Right atrium auricular region (tissue), 2 donors: ENCODE results near the gene MAD2L2. TPM values are rescaled to one million over a fixed set of nuclear protein-coding genes. Genes with fewer than 3 reads are reported as not detected.
A peak's percentile ranks its signal among the peaks of the same experiment; 100 is the strongest.

Source experiments
- DNase-seq: peaks from one replicate; pipeline ENCODE4 v3.0.0-alpha.2; 2019; ENCODE audit warnings: low spot score
- H3K27ac ChIP-seq, 2 donors: fragments of 200-600 bp; sonication (generic); 1 replicate in 1 of 2; 2 replicates in 1 of 2; pipeline ENCODE4 v1.5.1; 2016 to 2019
- H3K27me3 ChIP-seq, 2 donors: fragments of 200-600 bp; sonication (generic); one replicate each; pipeline versions ENCODE4 v1.5.1 to v1.6.0; 2017 to 2019
- H3K36me3 ChIP-seq: fragments of 200-600 bp; sonication (generic); one replicate; pipeline ENCODE4 v1.5.1; 2016
- H3K4me1 ChIP-seq, 2 donors: fragments of 200-600 bp; sonication (generic); one replicate each; pipeline versions ENCODE4 v1.5.1 to v1.6.0; 2017 to 2019
- H3K4me3 ChIP-seq, 2 donors: fragments of 200-600 bp; sonication (generic); 1 replicate in 1 of 2; 2 replicates in 1 of 2; pipeline ENCODE4 v1.5.1; 2017 to 2019; ENCODE audit warnings: mild to moderate bottlenecking in 1 of 2, moderate library complexity in 1 of 2
- H3K9me3 ChIP-seq, 2 donors: fragments of 200-600 bp; sonication (generic); one replicate each; pipeline ENCODE4 v1.5.1; 2019
- CTCF ChIP-seq, 2 donors: fragments of 200-600 bp; sonication (generic); IDR thresholded peaks; one replicate each; pipeline ENCODE4 v1.5.1; 2019; ENCODE audit warnings: antibody characterized with exemption in 2 of 2
- total RNA-seq, 2 donors: library from RNA; depleted of rRNA; stranded (reverse); fragments of >200 nt; gene quantifications; one replicate each; pipeline ENCODE4 v1.1.0, GENCODE V29; 2016

The MAD2L2 gene
- total RNA-seq, 2 donors from 2014 or later: 18.7 to 31.1 TPM

DNA sequence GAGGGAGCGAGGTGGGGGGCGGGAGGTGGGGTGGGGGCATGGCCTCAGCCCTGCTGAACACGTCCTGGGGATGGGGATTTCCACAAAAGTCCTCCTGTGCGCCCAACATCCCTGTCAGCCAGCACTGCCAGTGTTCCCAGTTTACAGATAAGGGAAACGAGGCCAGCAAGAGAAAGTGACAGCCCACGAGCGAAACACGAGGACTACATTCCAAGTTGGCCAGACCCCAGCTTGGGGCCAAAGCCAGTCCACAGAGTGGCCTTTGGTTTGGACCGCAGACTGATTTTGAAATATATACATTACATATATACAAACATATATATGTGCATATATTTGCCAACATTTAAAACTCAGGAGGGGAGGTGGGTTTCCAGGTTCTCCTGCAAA is 31.7 kb downstream of the MAD2L2 start:
- Histone ChIP-seq H3K9me3 (no peaks in the 10 kb centered on the region), H3K4me3 (peak overlapping the region in 1 of 2 donors; percentile 13), H3K27me3 (no peaks in the 10 kb centered on the region), H3K36me3 (no peaks in the 10 kb centered on the region), H3K27ac (no peak overlapping the region), H3K4me1 (peaks cover 0 to 35% of the 10 kb centered on the region in 2 donors)
- DNase-seq: no peak
- no peak for TF ChIP-seq CTCF (IDR thresholded peaks at IDR 0.05)

DNA sequence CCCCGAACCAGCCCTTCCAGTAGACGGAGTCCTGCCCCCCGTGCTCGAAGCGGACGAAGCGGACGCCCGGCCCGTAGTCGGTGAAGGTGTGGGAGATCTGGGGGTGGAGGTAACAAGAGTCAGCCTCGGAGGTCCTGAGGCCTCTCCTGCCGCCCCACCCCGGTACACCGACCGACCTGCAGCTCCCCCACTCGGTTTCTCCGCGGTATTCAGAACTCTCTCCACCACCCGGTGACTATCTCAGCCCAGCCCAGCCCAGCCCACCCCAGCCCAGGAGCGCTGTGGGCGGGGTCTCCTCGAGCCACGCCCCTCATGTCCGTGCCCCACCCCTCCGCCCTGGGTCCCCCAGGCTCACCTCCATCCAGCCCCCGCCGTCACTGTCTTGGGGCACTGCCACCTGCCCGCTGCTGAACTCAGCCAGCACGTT is 32.2 kb downstream of the MAD2L2 start:
- DNase-seq: no peak
- no peak overlapping the region for H3K27ac ChIP-seq
- H3K4me3 ChIP-seq: peak overlapping the region in 1 of 2 donors; percentile 13
- H3K27me3 ChIP-seq: no peaks in the 10 kb centered on the region
- no peaks in the 10 kb centered on the region for H3K36me3 ChIP-seq
- peaks cover 0 to 30% of the 10 kb centered on the region in 2 donors for H3K4me1 ChIP-seq
- no peak for TF ChIP-seq CTCF (IDR thresholded peaks at IDR 0.05)
- no peaks in the 10 kb centered on the region for H3K9me3 ChIP-seq

DNA sequence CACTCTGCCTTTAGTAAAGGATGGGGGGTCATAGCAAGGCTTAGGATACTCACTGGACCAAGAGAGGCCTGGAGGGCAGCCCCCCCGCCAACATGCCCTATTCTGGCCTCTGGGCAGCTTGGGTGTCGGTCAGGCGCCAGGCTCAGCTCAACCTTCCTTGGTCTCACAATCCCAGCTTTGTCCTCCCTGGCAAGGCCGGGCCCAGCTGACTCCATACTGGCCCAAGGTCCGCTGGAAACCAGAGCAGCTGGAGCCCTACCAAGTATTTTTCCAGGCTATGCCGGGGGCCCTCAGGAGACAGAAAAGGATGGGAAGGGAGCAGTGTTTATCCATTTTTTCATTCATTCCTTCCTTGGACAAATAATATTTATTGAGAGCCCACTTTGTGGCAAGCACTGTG is 32.9 kb downstream of the MAD2L2 start:
- Histone ChIP-seq H3K36me3 (no peaks in the 10 kb centered on the region), H3K4me1 (peaks cover 0 to 30% of the 10 kb centered on the region in 2 donors), H3K4me3 (no peak overlapping the region), H3K27ac (no peak overlapping the region), H3K27me3 (no peaks in the 10 kb centered on the region), H3K9me3 (no peaks in the 10 kb centered on the region)
- DNase-seq: no peak
- no peak for TF ChIP-seq CTCF (IDR thresholded peaks at IDR 0.05)

DNA sequence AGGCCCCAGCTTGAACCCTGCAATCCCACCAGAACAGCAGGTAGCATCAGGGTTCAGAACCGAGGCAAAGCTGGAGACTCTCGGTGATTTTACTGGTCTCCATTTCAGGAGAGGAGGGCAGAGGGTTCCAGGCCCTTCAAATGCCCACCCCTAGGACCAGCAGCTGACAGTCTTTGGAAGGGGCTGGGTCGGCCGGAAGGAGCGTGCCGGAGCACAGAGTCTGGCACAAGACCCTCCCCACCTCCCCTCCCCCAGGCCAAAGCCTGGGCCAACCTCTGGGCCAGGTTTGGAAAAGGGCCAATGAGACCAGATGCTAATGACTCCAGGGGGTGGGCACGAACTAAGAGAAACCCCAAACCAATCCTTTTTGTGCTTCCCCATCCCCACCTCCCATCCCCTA is 33.6 kb downstream of the MAD2L2 start:
- no peak for TF ChIP-seq CTCF (IDR thresholded peaks at IDR 0.05)
- Histone ChIP-seq H3K4me1 (peaks cover 0 to 30% of the 10 kb centered on the region in 2 donors), H3K4me3 (no peak overlapping the region), H3K27ac (no peak overlapping the region), H3K9me3 (no peaks in the 10 kb centered on the region), H3K27me3 (no peaks in the 10 kb centered on the region), H3K36me3 (no peaks in the 10 kb centered on the region)
- no peak for DNase-seq

DNA sequence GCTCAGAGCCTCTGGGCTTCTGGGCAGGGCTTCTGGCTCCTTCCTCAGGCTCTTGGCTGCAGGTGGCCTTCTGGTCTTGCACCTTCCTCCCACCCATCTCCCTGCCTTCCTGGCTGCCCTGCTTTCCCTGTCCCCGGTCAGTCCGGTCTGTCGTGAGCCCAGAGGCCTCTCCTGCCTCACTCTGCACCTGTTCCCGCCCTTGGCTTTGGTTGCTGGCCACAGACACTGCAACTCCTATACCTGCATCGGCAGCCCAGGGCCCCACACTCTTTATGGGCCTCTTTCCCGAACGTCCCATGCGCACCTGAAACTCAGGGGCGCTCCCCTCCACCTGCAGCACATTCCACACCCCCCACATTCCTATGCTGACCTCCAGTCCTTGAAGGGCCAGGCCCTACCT is 34.6 kb downstream of the MAD2L2 start:
- Histone ChIP-seq H3K27me3 (no peaks in the 10 kb centered on the region), H3K9me3 (no peaks in the 10 kb centered on the region), H3K4me3 (no peak overlapping the region), H3K36me3 (no peaks in the 10 kb centered on the region), H3K4me1 (peaks cover 0 to 30% of the 10 kb centered on the region in 2 donors), H3K27ac (no peak overlapping the region)
- no peak for DNase-seq
- no peak for TF ChIP-seq CTCF (IDR thresholded peaks at IDR 0.05)

DNA sequence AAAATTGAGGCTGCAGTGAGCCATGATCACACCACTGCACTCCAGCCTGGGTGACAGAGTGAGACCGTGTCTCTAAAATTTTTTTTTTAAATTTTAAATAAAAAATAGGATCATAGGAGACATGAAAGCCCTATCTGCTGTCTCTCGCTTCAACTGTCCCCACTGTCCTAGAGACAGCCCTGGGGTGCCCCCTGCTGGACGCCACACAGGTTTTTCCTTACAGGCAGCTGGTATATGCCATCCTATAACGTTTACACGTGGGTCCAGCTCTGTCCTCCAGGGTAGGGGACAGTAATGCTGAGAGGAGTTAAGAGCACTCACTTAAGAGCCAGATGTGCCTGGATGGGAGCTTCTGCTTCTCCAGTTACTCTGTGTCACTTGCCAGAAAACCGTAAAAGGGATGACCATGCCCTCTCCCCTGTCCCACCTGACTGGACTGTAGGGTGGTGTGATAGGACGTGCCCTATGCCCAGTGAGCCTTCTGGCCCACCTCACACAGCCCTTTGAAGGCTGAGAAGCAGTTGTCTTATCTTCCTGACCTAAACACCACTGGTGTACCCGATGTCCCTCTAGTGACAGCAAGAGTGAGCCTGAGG is 35.2 kb downstream of the MAD2L2 start:
- peak; percentile 73 for DNase-seq
- peak; percentile 65 to 82 for TF ChIP-seq CTCF (IDR thresholded peaks at IDR 0.05)
- Histone ChIP-seq H3K36me3 (no peaks in the 10 kb centered on the region), H3K4me3 (no peak overlapping the region), H3K27me3 (no peaks in the 10 kb centered on the region), H3K27ac (no peak overlapping the region), H3K4me1 (peaks cover 0 to 30% of the 10 kb centered on the region in 2 donors), H3K9me3 (no peaks in the 10 kb centered on the region)
